GM19023 (cell line): ENCODE results near the gene SERPINB13.
"Not testable (repeated sequence)": the region's sequence is repeated elsewhere in the genome, so short reads cannot be mapped to it uniquely, and the experiment has no call there.

Experiments used
- ATAC-seq: cut with Tn5 transposase; IDR thresholded peaks from one replicate; pipeline ENCODE4 v1.9.1; 2021; ENCODE audit warnings: mild to moderate bottlenecking, moderate library complexity; ENCODE audit not compliant: unreplicated experiment

SERPINB13 gene

GRCh38 chr18:63644694-63645093 is 57.6 kb downstream of the SERPINB13 start:
- ATAC-seq = not testable (repeated sequence)

- ATAC-seq = no peak
Measured at GRCh38 chr18:63646936-63647335, 59.8 kb downstream of the SERPINB13 start.

- no peak for ATAC-seq
Measured at GRCh38 chr18:63648241-63648640, 61.1 kb downstream of the SERPINB13 start.
